Esophagus mucosa (tissue), 1 donor: Measurements from ENCODE around the gene S100A4. TPM values are rescaled to one million over a fixed set of nuclear protein-coding genes. Genes with fewer than 3 reads are reported as not detected.

Experiments
- ATAC-seq: fragments of 200-7000 bp; cut with Tn5 transposase; one replicate; pipeline ENCODE4 v1.9.1; 2020
- total RNA-seq: library from RNA; stranded (reverse); gene quantifications from one replicate; pipeline ENCODE4 v1.2.4, GENCODE V29; 2023
- donor health status: DM: yes; HTN: yes; CAD: no.

S100A4 gene
- total RNA-seq, 1 donor from 2014 or later: 36.0 TPM

DNA sequence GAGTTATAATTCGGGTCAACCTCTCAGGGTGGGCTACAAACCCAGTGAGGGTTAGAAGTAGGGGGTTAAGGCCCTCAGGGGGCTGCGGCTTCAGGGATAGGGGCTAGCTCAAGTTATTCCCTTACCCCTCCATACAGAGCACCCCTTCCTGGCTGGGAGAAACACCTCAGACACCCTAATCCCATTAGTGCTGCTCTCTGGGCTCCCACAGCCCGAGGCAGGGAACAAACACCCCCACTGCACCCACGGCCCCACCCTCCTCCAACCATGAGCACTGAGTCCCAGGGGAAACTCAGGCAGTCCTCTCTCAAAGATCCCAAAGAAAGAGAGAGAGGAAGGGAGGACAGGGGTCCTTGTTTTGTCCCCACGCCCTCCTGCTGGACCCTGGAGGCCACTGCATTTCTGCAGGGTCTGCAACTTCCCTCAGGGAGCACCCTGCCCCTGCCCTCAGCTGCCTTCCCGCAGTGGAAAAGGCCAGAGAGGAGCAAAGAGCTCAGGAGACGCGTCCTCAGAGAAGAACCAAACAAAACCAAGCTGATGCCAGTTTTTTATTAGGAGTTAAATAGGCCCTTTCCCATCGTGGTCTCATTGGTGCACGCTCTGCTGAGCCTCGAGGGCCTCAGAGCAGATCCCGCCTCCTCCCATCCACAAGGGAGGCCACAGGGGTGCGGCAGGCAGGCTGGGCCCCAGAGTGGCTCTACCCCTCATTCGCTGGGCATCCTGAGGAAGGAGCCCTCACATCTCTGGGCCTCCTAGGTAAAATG is 1.4 kb upstream of the S100A4 start:
- ATAC-seq: no peak

DNA sequence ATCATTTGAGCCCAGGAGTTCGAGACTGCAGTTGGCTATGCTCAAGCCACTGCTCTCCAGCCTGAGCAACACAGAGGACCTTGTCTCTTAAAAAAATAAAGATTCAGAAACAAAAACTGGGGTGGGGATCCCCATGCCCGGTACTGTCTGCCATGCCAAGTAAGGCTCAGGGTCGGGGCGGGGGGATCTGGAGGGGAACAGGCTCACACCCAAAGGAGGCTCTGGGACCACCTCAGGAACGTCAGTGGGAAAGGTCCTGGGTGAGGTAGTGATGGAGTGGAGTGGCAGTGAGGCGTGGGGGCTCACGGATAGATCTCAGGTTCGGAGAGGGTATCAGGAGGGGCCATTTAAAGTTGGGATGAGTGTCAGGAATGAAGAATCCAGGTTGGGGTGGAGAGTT is 765 bp upstream of the S100A4 start:
- ATAC-seq: no peak

GRCh38 chr1:153544453-153545066 is 1.0 kb downstream of the S100A4 start:
- ATAC-seq: no peak

GRCh38 chr1:153543736-153544135 is 1.9 kb downstream of the S100A4 start:
- no peak for ATAC-seq

GRCh38 chr1:153542956-153543711 is 2.5 kb downstream of the S100A4 start:
- no peak for ATAC-seq

DNA sequence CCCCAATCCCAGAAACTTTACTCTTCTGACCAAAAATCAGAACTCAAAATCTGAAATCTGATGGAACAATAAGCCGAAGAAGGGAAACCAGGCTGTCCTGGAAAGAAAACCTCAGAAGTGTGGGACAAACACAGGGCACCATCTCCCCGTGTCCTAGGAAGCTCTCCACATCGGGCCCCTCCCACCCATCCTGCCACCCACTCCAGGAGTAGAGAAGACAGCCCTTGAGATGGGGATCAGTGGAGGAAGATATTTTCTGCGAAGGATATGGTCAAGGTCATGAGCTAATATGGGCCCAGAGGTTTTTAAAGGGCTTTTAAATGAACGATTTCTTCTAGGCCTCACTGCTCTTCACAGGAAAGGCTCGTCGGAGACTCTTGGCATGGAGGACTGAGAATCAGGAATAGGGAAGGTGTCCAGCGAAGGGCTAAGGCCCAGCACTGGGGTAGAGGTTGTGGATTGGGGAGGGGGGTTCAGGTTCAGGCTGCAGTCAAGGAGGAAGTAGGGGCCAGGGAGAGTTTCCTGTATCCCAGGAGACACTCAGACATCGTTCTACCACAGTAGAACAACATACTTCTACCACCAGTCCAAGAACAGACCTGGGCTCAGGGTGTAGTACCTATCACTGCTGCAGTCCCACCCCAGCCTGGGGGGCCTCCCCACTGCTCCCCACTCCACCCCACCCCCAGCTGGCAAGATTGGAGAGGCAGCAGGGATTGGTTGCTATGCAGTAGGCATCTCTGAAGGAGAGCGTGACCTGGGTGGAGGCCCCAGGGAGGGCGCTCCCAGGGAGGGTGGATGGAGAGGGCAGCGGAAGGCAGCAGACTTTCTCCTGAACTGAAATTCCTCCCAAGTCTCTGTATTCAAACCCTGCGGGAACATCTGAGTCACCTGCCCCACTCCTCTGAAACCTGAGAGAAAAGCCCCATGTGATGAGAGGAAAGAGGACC is 3.7 kb downstream of the S100A4 start:
- ATAC-seq: no peak

- ATAC-seq: no peak
Measured at GRCh38 chr1:153540394-153541361, 4.9 kb downstream of the S100A4 start, which contains the start of gene S100A5. Gene S100A5 (minus strand): TSS chr1:153540934. CDS start chr1:153540191, 743 bp downstream.

DNA sequence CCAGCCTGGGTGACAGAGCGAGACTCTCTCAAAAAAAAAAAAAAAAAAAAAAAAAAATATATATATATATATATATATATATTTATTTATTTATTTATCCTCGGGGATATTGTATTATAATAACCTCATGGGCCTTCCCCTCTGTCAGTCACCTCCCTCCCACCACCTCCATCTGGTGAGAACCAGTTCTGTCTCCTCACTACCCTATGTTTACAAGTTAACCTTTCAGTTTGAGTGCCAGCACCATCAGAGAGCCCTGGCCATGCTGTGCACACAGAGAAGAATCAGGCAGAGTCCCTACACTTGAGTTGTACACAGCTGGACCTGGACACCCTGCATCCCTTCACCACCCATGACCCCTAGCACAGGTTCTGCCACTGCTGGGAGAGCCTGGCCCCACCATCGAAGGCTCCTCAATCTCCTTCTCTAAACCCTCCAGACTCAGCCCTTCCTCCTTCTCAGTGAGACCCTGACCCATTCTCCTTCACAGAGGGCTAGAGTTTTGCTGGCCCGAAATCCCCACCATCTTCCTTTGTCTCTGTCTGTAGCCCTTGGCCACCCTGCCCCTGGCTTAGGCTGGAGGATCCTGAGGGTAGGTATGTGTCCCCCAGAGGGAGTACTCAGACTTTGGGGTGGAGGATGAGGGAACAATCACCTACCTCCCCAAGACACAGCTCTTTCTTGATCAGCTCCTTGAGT is 6.1 kb downstream of the S100A4 start:
- no peak for ATAC-seq

GRCh38 chr1:153538315-153538821 is 7.2 kb downstream of the S100A4 start:
- peak; percentile 9 for ATAC-seq

- ATAC-seq: no peak
Measured at GRCh38 chr1:153537376-153537730, 8.3 kb downstream of the S100A4 start.

DNA sequence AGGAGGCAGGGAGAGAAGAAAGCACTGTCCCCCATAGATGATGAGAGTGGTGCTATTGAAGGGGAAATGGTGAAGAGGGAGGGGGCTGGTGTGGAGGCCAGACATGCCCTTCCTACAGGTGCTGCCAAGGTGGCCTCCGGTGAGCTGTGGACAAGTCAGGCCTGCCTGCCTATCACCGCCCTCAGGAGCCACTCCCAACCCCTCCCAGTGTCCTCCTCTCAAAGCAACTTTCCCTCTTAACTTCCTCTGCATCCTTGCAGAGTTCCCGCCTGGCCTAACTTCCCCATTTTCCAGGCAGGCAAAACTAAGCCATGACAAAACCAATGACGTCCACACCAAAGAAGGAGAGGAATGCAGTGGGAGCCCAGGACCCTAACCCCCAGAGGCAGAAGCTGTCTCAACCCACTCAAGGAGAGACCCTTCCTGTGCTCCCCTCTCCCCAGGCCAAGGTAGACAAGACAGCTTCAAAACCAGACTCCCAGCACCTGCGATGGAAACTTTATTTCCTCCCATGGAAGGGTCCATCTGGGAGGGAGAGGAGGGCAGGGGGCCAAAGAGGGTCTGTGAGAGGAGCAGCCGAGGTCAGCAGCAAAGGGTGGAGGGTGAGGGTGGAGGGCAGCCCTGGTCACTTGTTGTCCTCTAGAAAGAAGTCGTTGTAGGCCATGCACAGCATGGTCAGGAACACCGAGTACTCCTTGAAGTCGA is 8.8 kb downstream of the S100A4 start:
- peak; percentile 47 for ATAC-seq

GRCh38 chr1:153536012-153536670 is 9.5 kb downstream of the S100A4 start:
- peak; percentile 67 for ATAC-seq

DNA sequence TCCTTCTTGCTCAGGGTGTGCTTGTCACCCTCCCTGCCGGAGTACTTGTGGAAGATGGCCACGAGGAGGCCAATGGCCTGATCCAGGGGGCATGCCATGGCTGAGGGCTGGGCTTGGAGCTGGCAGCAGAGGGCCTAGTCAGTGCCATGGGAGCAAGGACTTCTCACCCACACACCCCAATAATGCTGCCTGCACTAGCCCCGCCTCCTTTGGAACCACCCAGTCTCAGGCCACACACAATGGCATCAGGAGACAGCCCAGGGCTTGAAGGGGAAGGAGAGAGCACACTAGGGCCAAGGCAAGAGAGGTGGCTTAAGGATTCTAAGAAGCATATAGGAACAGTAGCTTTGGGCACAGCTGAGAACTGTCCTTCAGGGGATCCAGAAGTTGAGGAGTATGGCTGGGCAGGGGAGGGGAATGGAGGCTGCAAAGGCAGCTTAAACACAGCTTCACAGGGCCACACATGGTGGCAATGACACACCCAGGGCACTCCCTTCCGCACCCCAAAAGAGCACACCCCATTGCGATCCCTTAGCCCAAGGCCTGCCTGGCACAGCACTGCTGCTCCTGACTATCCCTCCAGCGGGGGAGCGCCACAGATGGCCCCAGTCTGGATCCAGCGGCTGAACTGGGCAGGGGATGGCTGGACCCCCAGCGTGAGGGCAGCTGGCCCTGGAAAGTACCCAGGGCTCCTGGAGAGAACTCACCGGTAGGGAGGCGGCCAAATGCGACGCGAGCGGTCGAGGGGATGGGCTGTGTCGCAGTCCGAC is 10.2 kb downstream of the S100A4 start, which contains the start of gene S100A6:
Gene S100A6, minus strand, starts transcription at position 750 of the 770 bp plus-strand sequence. Its CDS starts 652 bp downstream, at position 98.
- peak; percentile 68 for ATAC-seq

DNA sequence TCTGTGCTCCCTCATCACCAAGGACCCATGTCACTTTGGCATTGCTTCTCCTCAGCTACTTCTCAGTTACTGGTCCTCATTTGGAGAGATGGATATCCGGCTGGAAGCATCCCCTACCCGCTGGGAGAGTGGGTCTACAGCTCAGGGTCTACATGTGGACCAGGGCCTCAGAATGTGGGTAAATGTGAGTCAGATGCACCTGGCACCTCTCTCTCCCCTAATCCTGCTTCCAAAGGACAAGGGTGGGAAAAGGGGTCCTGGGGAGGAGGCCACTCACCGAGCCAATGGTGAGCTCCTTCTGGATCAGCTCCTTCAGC is 10.7 kb downstream of the S100A4 start:
- ATAC-seq: no peak

- ATAC-seq: no peak
Measured at GRCh38 chr1:153534226-153534924, 11.2 kb downstream of the S100A4 start.

GRCh38 chr1:153533689-153534201 is 11.9 kb downstream of the S100A4 start:
- peak; percentile 31 for ATAC-seq
